Gastrocnemius medialis (tissue), 4 donors: Measurements from ENCODE around the gene TRIM67. TPM values are rescaled to one million over a fixed set of nuclear protein-coding genes. Genes with fewer than 3 reads are reported as not detected.

Source experiments
- ATAC-seq, 2 donors: fragments of 150-250 bp; one replicate each; pipeline ENCODE4 v1.9.1; 2016
- DNase-seq, 2 donors: peaks; one replicate each; pipeline ENCODE4 v3.0.0-alpha.2; 2019
- H3K27ac ChIP-seq, 4 donors: fragments of 200-600 bp; sonication (generic); 1 replicate in 1 of 4; 2 replicates in 3 of 4; pipeline ENCODE4 v1.5.1; 2016 to 2018; ENCODE audit warnings: mild to moderate bottlenecking in 2 of 4, moderate library complexity in 1 of 4
- H3K27me3 ChIP-seq, 3 donors: fragments of 200-600 bp; sonication (generic) in 2 of 3; 1 replicate in 1 of 3; 2 replicates in 2 of 3; pipeline versions ENCODE4 v1.5.1 to v1.6.0; 2016 to 2019; ENCODE audit warnings: mild to moderate bottlenecking in 1 of 3, moderate library complexity in 1 of 3
- H3K36me3 ChIP-seq, 2 donors: fragments of 200-600 bp; sonication (generic) in 1 of 2; one replicate each; pipeline ENCODE4 v1.5.1; 2017 to 2018
- H3K4me1 ChIP-seq, 2 donors: fragments of 200-600 bp; sonication (generic) in 1 of 2; one replicate each; pipeline ENCODE4 v1.5.1; 2016 to 2017; ENCODE audit warnings: mild to moderate bottlenecking in 2 of 2
- H3K4me3 ChIP-seq, 4 donors: fragments of 200-600 bp; sonication (generic) in 3 of 4; 1 replicate in 1 of 4; 2 replicates in 3 of 4; pipeline ENCODE4 v1.5.1; 2016 to 2019; ENCODE audit warnings: mild to moderate bottlenecking in 2 of 4
- H3K9me3 ChIP-seq, 3 donors: fragments of 200-600 bp; sonication (generic) in 2 of 3; 1 replicate in 1 of 3; 2 replicates in 2 of 3; pipeline ENCODE4 v1.5.1; 2016 to 2019
- CTCF ChIP-seq, 5 experiments: fragments of 450-650 bp in 3 of 5; fragments of 200-600 bp in 2 of 5; sonication (generic) in 2 of 5; IDR thresholded peaks in 4 of 5; conservative IDR thresholded peaks in 1 of 5; 1 replicate in 4 of 5; 2 replicates in 1 of 5; pipeline ENCODE4 v1.5.1; 2016 to 2019; ENCODE audit warnings: antibody characterized with exemption in 5 of 5, mild to moderate bottlenecking in 3 of 5, moderate library complexity in 3 of 5
- POLR2A ChIP-seq, 2 donors: fragments of 450-650 bp; IDR thresholded peaks; one replicate each; pipeline ENCODE4 v1.6.1; 2017; ENCODE audit warnings: antibody characterized with exemption in 2 of 2, mild to moderate bottlenecking in 2 of 2, moderate library complexity in 2 of 2
- in situ Hi-C, 4 donors: fragments of 200-750 bp; cut with MboI; loops; one replicate each; pipeline versions ENCODE4 v1.15.0 to v1.8.0; 2017; ENCODE audit warnings: low sequenced_read_pairs in 4 of 4
- intact Hi-C: fragments of 100-400 bp; cut with DNase I; formaldehyde crosslinking; loops from one replicate; pipeline ENCODE4 v1.15.1; 2023; ENCODE audit warnings: low total_unique reads
- total RNA-seq, 4 donors: library from RNA; depleted of rRNA; stranded (reverse); fragments of >200 nt; gene quantifications; one replicate each; pipeline versions ENCODE4 v1.1.0 to v1.2.3, GENCODE V29; 2016

TRIM67 gene
- total RNA-seq, 4 donors from 2014 or later, result not detected

GRCh38 chr1:231231511-231231910 lies 69.7 kb downstream of the TRIM67 start:
- ATAC-seq, result no peak
- no peak overlapping the region for H3K27ac ChIP-seq

GRCh38 chr1:231232870-231233734 lies 71.2 kb downstream of the TRIM67 start:
- no peaks in the 10 kb centered on the region for H3K27me3 ChIP-seq
- in situ Hi-C loops (loop anchor here in 1 of 4 donors (10.0 kb wide), 1 partner anchor 372 kb away; no protein-coding TSS in a partner anchor), intact Hi-C loops (no loop called here)
- no peak overlapping the region for H3K27ac ChIP-seq
- H3K36me3 ChIP-seq, result peaks cover 0 to 19% of the 10 kb centered on the region in 2 donors
- DNase-seq (no peak), ATAC-seq (no peak)
- H3K9me3 ChIP-seq, result no peaks in the 10 kb centered on the region
- no peak for TF ChIP-seq CTCF (IDR thresholded peaks at IDR 0.05 in 4 of 5, conservative IDR thresholded peaks at IDR 0.05 in 1 of 5)
- no peak for TF ChIP-seq POLR2A (IDR thresholded peaks at IDR 0.05)
- no peak overlapping the region for H3K4me3 ChIP-seq
- peaks cover 30 to 39% of the 10 kb centered on the region in 2 donors for H3K4me1 ChIP-seq

More at GRCh38 chr1:231231511-231231910, 69.7 kb downstream of the TRIM67 start:
- intact Hi-C loops (no loop called here), in situ Hi-C loops (loop anchor here in 1 of 4 donors (10.0 kb wide), 1 partner anchor 373 kb away; no protein-coding TSS in a partner anchor)
- DNase-seq, result no peak
- Histone ChIP-seq H3K4me3 (no peak overlapping the region), H3K9me3 (no peaks in the 10 kb centered on the region), H3K27me3 (no peaks in the 10 kb centered on the region), H3K4me1 (peaks cover 21 to 27% of the 10 kb centered on the region in 2 donors), H3K36me3 (peaks cover 0 to 22% of the 10 kb centered on the region in 2 donors)
- TF ChIP-seq CTCF (IDR thresholded peaks at IDR 0.05 in 4 of 5, conservative IDR thresholded peaks at IDR 0.05 in 1 of 5) (no peak), POLR2A (IDR thresholded peaks at IDR 0.05) (no peak)

GRCh38 chr1:231233735-231234417 lies 72.0 kb downstream of the TRIM67 start:
- Histone ChIP-seq H3K9me3 (no peaks in the 10 kb centered on the region), H3K27me3 (no peaks in the 10 kb centered on the region), H3K36me3 (peaks cover 0 to 18% of the 10 kb centered on the region in 2 donors), H3K4me1 (peaks cover 30 to 39% of the 10 kb centered on the region in 2 donors), H3K27ac (no peak overlapping the region), H3K4me3 (no peak overlapping the region)
- intact Hi-C loops, result no loop called here
- no peak for TF ChIP-seq POLR2A (IDR thresholded peaks at IDR 0.05)
- no peak for TF ChIP-seq CTCF (IDR thresholded peaks at IDR 0.05 in 4 of 5, conservative IDR thresholded peaks at IDR 0.05 in 1 of 5)
- ATAC-seq (no peak), DNase-seq (no peak)
- in situ Hi-C loops, result loop anchor here in 1 of 4 donors (10.0 kb wide), 1 partner anchor 371 kb away; no protein-coding TSS in a partner anchor

- in situ Hi-C loops (loop anchor here in 1 of 4 donors (10.0 kb wide), 1 partner anchor 370 kb away; no protein-coding TSS in a partner anchor), intact Hi-C loops (no loop called here)
- no peak for TF ChIP-seq CTCF (IDR thresholded peaks at IDR 0.05 in 4 of 5, conservative IDR thresholded peaks at IDR 0.05 in 1 of 5)
- TF ChIP-seq POLR2A (IDR thresholded peaks at IDR 0.05), result no peak
- Histone ChIP-seq H3K4me3 (no peak overlapping the region), H3K27me3 (no peaks in the 10 kb centered on the region), H3K36me3 (peaks cover 0 to 20% of the 10 kb centered on the region in 2 donors), H3K27ac (peak overlapping the region in 3 of 4 donors; percentile 79 to 91 (median 83)), H3K9me3 (no peaks in the 10 kb centered on the region), H3K4me1 (peaks cover 30 to 43% of the 10 kb centered on the region in 2 donors)
- no peak for ATAC-seq
- no peak for DNase-seq
Measured at GRCh38 chr1:231234506-231234905, 72.6 kb downstream of the TRIM67 start.
